HG02938 (cell line): ENCODE results near the gene GATA2.

Experiments used
- ATAC-seq: cut with Tn5 transposase; IDR thresholded peaks from one replicate; pipeline ENCODE4 v1.9.1; 2021; ENCODE audit warnings: mild to moderate bottlenecking, moderate library complexity; ENCODE audit not compliant: unreplicated experiment

GATA2 gene

DNA sequence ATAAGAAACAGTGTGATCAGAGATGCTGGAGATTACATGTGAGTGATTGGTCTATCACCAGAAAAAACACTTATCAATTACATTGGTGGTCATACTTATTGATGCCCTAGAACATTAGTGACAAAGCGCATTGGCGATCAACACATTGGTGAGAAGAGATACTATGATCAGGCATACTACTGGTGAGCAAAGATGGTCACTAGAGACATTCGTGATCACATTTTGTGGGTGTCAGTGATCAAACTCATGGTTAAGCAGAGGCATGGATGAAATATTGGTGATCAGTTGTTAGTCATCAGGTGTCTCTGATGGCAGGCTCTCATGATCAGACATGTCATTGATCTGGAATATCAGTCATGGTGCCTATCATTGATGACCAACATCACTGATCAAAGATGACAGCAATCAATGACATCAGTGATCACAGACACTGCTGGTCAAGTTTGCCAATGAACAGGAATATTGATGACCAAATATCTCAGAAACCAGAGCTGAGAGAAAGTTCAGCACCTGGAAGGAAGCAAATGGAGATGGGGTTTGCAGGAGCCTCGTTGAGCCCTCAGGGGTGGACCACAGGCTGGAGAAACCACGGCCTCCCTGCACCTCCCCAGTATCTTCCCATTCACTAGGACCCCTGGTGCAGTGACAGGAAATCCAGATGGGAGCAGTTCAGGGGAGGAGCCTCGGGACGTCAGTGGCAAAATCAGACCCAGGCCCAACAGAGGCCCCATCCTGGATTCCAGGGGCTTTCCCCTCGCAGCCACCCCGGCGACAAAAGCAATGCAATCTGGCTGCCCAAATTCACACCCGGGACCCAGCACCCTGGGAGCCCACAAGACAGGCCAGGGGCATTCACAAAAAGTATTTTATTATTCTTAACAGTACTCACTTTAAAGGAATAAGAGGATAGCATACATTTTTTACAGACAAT, 14.2 kb downstream of the GATA2 start:
- no peak for ATAC-seq

DNA sequence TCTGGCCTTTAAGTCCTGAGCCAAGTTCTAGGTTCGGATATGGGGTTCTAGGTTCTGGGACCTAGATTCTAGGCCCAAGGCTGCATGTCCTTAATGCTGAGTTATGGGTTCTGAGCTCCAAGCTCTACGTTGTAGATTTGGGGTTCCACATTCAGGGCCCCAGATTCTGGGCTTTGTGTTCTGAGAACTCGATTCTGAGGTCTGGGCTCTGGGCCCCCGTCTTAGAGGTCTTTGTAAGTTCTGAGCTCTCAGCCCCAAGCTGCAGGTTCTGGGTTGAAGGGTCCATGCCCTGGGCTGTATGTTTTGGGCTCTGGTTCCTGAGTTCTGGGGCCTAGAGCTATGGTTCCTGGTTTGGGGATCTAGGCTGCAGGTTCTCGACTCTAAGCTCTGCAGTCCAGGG, 16.3 kb downstream of the GATA2 start:
- no peak for ATAC-seq

DNA sequence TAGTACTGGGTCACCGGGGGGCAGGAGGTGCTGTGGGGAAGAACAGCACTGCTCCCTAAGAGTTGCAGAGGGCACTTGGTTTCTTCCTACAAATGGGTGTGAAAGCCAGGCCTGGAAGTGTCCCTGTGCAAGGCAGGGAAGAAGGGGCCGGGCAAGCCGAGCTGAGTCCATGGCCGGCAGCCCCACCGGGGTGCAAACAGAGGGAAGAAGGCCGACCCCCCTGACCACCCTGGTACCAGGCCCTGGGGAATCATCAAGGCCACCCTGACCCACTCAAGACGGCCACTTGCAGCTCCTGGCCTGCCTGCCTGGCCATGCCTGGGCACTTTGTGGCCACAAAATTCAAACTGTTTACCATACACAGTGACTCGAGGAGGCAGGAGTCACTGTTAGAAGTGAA, 17.6 kb downstream of the GATA2 start:
- no peak for ATAC-seq

DNA sequence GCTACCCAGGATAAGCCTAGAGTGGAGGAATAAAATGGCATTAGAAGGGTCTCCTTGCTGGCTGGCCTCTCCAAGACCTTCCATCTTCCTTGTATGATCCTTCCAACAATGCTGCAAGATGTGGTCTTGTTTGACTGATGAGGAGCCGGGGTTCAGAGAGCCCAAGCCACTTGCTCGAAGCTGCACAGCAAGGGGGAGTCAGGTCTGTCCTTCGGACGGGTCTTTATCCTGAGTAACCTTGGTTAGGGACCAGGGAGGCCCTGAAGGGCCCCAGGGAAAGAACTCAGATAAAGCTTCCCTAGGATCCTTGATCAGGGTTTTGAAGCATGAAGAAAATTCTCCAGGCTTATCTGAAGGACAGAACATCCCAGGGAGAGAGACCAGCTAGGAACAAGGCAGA, 19.3 kb downstream of the GATA2 start:
- no peak for ATAC-seq

GRCh38 chr3:128473180-128473519, 19.9 kb downstream of the GATA2 start:
- no peak for ATAC-seq

DNA sequence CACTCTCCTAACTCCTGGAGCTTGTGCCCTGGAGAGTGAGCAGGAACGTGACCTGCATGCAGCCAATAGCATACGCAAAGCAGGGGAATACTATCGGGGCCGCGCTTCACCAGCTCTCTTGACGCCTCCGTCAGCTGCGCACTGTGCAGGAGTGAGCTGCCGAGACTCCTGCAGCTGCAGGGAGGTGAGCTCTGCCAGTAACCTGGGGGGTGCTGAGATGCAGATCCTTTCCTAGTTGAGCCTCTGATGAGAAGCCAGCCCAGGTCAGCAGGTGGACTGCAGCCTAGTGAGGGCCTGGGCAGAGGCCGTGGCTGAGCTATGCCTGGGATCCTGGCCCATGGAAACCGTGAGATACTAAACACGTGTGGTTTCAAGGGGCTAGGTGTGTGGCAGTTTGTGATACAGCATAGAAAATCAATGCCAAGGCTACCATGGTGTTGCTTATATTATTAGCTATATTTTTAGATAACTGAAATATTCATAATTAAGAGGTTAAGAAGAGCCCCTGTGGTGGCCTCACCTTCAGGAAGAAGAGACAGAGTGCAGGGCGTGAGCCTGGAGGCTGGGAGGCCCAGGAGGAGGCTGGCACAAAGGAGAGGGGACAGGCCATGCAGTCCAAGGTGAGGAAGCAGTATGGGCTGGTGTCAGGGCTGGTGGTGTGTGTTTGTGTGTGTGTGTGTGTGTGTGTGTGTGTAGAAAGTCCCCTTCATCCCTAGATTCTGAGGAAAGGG, 20.4 kb downstream of the GATA2 start:
- ATAC-seq = no peak

DNA sequence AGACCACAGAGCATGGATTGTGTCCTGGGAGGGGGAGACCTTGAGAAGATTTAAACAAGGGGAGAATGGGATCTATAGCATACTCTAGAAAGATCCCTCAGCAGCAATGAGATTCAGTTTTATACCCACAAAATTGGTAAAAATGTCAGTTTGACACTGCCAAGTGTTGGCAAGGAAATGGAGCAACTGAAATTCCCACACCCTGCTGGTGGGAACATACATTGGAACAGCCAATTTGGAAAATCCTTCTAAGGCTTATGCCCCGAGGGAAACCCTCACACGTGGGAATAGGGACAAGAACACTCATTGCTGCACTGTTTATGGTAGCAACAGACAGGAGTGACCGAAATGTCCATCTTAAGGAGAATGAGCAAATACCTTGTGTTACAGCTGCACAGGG, 21.3 kb downstream of the GATA2 start:
- ATAC-seq = no peak

DNA sequence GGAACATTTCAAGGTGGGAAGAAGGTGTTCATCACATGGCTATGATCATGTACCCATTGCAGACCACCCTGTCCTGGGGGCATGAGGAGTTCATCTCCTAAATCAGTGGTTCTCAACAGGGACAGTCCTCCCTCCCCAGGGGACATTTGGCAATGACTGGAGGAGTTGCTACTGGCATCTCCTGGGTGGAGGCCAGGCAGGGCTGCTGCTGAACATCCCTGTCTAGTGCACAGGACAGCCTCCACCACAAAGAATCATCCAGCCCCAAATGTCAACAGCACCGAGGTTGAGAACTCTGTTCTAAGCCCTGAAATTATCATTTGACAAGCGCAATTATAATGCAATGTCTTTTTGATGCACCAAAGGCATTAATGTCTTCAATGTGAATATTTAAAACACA, 21.9 kb downstream of the GATA2 start:
- no peak for ATAC-seq

GRCh38 chr3:128470134-128470899, 22.7 kb downstream of the GATA2 start:
- ATAC-seq = no peak

GRCh38 chr3:128469556-128469955, 23.4 kb downstream of the GATA2 start:
- ATAC-seq = no peak

- ATAC-seq = no peak
Observed at GRCh38 chr3:128468791-128469527, 24.0 kb downstream of the GATA2 start.

- ATAC-seq = no peak
Observed at GRCh38 chr3:128468285-128468790, 24.7 kb downstream of the GATA2 start.

GRCh38 chr3:128466840-128467541, 26.0 kb downstream of the GATA2 start, which contains the start of gene DNAJB8:
TSS of gene DNAJB8 (minus strand) at chr3:128466890. CDS start at chr3:128463245, 3,645 bp downstream.
- no peak for ATAC-seq

DNA sequence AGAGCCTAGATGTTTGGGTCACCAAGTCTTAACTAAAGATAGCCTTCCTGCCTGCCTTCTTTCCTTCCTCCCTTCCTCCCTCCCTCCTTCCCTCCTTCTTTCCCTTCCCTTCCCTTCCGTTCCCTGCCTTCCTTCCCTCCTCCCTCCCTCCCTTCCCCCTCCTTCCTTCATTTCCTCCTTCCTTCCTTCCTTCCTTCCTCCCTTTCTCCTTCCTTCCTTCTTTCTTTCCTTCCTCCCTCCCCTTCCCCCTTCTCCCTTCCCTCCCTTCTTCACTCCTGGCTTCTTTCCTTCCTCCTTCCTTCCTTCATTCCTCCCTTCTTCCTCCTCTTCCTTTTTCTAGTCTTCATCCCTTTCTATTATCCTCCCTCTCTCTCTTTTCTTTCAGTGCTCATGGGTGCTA, 28.3 kb downstream of the GATA2 start:
- ATAC-seq = no peak

GRCh38 chr3:128464188-128464587, 28.8 kb downstream of the GATA2 start:
- no peak for ATAC-seq

GRCh38 chr3:128463771-128464170, 29.2 kb downstream of the GATA2 start:
- no peak for ATAC-seq

DNA sequence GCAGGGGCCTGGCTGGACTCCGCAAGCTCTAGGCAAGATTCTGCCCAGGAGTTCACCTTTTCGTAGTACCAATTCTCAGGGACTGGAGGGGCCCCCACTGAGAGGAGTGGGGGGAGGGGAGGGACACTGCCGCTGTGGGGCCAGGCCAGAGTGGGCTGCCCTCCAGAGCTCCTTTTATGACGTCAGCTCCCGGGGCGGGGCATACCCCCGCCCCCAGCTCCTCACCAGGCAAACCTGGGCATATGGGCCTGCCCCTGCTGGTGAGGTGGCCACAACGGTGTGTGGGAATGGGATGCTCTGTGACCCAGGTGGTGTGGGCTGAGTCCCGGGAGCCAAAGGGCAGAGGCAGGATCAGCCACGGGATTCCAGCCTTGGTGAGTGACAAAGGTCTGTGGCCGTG, 29.6 kb downstream of the GATA2 start:
- no peak for ATAC-seq

- ATAC-seq = no peak
Observed at GRCh38 chr3:128462931-128463330, 30.1 kb downstream of the GATA2 start.

GRCh38 chr3:128462341-128462910, 30.6 kb downstream of the GATA2 start:
- no peak for ATAC-seq

DNA sequence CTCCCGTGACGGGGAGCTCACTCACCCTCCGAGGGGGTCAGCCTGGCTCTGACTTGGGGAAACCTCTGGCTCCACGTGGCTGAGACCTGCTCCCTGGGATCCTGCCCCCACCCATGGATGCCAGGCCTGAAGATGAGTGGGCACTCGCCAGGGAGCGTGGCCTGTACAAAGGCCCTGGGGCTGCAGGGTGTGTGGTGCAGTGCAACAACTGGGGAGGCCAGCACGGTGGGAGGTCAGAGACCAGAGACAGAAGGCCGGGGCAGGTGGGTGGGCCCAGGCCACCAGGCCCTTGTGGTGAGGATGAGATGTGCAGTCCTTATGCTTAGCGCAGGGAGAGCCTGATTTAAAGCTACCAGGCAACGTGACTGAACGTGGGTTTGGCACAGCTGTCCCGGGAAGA, 31.3 kb downstream of the GATA2 start:
- ATAC-seq = no peak
